Progenitor cell of endocrine pancreas (in vitro differentiated cells): Measurements from ENCODE around the gene TAF11. TPM values are rescaled to one million over a fixed set of nuclear protein-coding genes. Genes with fewer than 3 reads are reported as not detected.
"Not testable (repeated sequence)": the region's sequence is repeated elsewhere in the genome, so short reads cannot be mapped to it uniquely, and the experiment has no call there.

Experiments
- DNase-seq: peaks from one replicate; pipeline ENCODE4 v3.0.0; 2021; ENCODE audit warnings: low spot score; ENCODE audit not compliant: unreplicated experiment
- H3K27ac Mint-ChIP-seq: 2 replicates; pipeline ENCODE4 v1.8.0; 2021; ENCODE audit warnings: mild to moderate bottlenecking, moderate library complexity, mixed read lengths
- H3K27me3 Mint-ChIP-seq: 2 replicates; pipeline ENCODE4 v1.8.0; 2021; ENCODE audit warnings: mixed read lengths
- H3K36me3 Mint-ChIP-seq: 2 replicates; pipeline ENCODE4 v1.8.0; 2022; ENCODE audit warnings: mixed read lengths; ENCODE audit not compliant: insufficient read depth
- H3K4me1 Mint-ChIP-seq: 2 replicates; pipeline ENCODE4 v1.8.0; 2021; ENCODE audit warnings: low read depth, mixed read lengths
- H3K4me3 Mint-ChIP-seq: 2 replicates; pipeline ENCODE4 v1.8.0; 2021; ENCODE audit warnings: low read depth, mild to moderate bottlenecking, moderate library complexity, mixed read lengths
- H3K9me3 Mint-ChIP-seq: 2 replicates; pipeline ENCODE4 v1.8.0; 2021; ENCODE audit warnings: low read depth, mixed read lengths
- total RNA-seq: library from RNA; stranded (reverse); gene quantifications from 2 replicates; pipeline ENCODE4 v1.2.1, GENCODE V29; 2021
- TF ChIP-seq, protein P1 (sequence below): fragments of 200-600 bp; sonication (generic); IDR thresholded peaks from one replicate; pipeline ENCODE4 v1.5.0; 2021; ENCODE audit warnings: antibody characterized with exemption, mild to moderate bottlenecking; ENCODE audit not compliant: unreplicated experiment

Gene TAF11
- total RNA-seq, 1 donor from 2014 or later, result 37.4 TPM

DNA sequence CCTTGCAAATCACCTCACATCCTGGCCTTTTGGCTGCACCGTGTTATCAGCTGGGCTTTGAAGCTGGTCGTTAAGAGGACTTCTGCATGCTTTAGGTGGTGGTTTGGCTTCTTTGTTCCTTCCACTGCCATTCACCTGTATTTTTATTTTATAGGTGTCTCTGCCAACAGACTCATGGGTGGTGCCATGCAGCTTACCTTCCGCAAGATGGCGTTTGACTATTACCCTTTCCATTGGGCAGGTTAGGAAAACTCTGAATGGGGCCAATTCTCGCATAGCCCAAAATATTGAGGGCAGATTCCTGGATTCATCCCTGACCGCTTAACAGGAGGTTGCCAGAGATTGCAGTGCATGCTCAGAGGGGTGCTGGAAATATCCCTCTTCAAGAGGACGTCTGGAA lies 32.4 kb downstream of the TAF11 start:
- Mint-ChIP-seq H3K4me3 (no peak overlapping the region), H3K4me1 (no peaks in the 10 kb centered on the region), H3K9me3 (no peaks in the 10 kb centered on the region), H3K27ac (no peak overlapping the region), H3K36me3 (peaks cover 29% of the 10 kb centered on the region), H3K27me3 (no peaks in the 10 kb centered on the region)
- DNase-seq, result no peak
- TF ChIP-seq, protein P1, sequence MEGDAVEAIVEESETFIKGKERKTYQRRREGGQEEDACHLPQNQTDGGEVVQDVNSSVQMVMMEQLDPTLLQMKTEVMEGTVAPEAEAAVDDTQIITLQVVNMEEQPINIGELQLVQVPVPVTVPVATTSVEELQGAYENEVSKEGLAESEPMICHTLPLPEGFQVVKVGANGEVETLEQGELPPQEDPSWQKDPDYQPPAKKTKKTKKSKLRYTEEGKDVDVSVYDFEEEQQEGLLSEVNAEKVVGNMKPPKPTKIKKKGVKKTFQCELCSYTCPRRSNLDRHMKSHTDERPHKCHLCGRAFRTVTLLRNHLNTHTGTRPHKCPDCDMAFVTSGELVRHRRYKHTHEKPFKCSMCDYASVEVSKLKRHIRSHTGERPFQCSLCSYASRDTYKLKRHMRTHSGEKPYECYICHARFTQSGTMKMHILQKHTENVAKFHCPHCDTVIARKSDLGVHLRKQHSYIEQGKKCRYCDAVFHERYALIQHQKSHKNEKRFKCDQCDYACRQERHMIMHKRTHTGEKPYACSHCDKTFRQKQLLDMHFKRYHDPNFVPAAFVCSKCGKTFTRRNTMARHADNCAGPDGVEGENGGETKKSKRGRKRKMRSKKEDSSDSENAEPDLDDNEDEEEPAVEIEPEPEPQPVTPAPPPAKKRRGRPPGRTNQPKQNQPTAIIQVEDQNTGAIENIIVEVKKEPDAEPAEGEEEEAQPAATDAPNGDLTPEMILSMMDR, result peak; percentile 19

DNA sequence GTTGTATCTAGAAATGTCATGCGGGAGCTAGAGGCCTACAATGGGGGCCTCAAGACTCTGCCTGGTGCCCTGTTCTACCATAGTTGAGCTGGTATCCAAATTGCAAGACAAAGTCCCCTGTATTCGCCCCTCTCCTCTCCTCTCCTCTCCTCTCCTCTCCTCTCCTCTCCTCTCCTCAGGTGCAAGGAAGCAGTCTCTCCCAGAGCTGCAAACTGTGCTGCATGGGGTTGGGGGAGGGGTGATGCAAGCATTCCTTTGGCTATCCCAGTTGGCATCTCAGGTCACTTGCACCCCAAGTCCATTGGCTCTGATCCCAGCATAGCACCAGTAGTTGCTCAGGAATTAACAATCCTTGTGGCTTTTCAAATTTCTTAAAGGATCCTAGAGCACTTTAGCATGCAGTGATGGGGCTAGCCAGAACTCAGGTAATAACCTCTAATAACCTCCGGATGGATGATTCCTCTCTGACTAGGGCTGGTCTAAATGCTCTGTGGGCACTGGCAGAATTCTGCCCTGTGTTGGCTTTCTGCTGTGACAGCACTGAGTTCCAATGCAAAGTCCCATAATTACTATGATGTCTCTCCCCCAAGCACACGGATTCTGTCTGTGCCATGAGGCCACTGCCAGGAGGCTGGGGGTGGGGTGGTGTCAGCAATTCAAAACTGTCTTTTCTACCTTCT lies 35.3 kb downstream of the TAF11 start:
- H3K27me3 Mint-ChIP-seq, result no peaks in the 10 kb centered on the region
- no peaks in the 10 kb centered on the region for H3K9me3 Mint-ChIP-seq
- TF ChIP-seq, protein P1, result no peak
- no peak overlapping the region for H3K4me3 Mint-ChIP-seq
- peak overlapping the region; percentile 24 for H3K27ac Mint-ChIP-seq
- no peaks in the 10 kb centered on the region for H3K4me1 Mint-ChIP-seq
- no peak for DNase-seq
- H3K36me3 Mint-ChIP-seq, result peaks cover 24% of the 10 kb centered on the region

DNA sequence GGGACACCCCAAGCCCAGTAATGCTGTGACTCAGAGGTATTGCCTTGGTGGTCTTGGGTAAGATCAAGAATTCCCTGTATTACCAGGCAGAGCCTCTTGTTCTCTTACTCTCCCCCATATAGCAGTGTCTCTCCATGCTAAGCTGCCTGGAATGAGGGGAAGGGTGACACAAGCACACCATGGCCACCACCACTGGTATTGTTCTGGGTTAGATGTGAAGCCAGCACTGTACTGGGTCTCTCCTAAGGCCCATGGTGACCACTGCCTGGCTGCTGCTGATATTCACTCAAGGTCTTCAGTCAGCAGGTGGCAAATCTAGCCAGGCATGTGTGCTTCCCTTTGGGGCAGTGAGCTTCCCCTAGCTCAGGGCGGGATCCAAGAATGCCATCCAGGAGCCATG lies 36.5 kb downstream of the TAF11 start:
- TF ChIP-seq, protein P1, result no peak
- Mint-ChIP-seq H3K27ac (no peak overlapping the region), H3K9me3 (no peaks in the 10 kb centered on the region), H3K4me3 (no peak overlapping the region), H3K4me1 (no peaks in the 10 kb centered on the region), H3K36me3 (peaks cover 19% of the 10 kb centered on the region), H3K27me3 (no peaks in the 10 kb centered on the region)
- DNase-seq, result no peak

DNA sequence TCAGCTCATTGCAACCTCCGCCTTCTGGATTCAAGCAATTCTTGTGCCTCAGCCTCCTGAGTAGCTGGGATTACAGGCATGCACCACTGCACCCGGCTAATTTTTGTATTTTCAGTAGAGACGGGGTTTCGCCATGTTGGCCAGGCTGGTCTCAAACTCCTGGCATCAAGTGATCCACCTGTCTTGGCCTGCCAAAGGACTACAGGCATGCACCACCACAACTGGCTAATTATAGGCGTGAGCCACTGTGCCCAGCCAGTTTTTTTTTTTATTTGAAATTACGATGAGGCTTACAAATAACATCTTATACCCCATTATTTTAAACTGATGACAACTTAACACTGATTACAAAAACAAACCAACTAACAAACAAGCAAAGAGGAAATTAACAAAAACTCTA lies 38.8 kb downstream of the TAF11 start:
- not testable (repeated sequence) for DNase-seq, H3K4me1 Mint-ChIP-seq, H3K9me3 Mint-ChIP-seq, H3K4me3 Mint-ChIP-seq, H3K27me3 Mint-ChIP-seq, H3K27ac Mint-ChIP-seq
- H3K36me3 Mint-ChIP-seq, result peaks cover 18% of the 10 kb centered on the region

DNA sequence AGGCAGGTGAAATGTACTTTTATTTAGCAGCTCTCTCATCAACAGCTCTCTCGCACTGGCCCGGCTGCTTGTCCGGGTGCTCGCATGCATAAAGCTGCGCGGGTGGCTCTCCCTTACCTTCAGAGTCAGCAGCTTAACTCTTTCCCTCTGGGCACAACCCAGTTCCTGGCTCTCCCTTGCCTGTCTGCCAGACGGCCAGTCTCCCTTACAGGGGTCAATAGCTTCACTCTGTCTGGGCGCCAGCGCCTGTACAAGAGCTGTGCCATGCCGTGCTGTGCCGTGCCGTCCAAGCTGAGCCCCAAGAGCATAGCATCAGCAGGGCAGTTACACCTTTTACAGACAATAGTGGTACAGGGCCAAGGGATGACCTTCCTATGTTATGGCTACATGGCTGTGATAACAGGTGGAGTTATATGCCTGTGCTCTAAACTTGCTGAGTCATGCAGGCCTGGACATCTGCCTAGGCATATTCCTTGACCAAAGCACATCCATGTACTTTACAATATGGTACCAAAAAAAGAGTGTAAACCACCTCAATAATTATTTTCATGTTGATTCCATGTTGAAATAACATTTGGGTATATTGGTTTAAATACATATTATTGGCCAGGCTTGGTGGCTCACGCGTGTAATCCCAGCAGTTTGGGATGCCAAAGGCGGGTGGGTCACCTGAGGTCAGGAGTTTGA lies 48.0 kb downstream of the TAF11 start:
- no peak overlapping the region for H3K27ac Mint-ChIP-seq
- H3K27me3 Mint-ChIP-seq, result no peaks in the 10 kb centered on the region
- H3K36me3 Mint-ChIP-seq, result peaks cover 12% of the 10 kb centered on the region
- H3K4me1 Mint-ChIP-seq, result no peaks in the 10 kb centered on the region
- H3K9me3 Mint-ChIP-seq, result no peaks in the 10 kb centered on the region
- H3K4me3 Mint-ChIP-seq, result no peak overlapping the region
- TF ChIP-seq, protein P1, result no peak
- DNase-seq, result no peak

DNA sequence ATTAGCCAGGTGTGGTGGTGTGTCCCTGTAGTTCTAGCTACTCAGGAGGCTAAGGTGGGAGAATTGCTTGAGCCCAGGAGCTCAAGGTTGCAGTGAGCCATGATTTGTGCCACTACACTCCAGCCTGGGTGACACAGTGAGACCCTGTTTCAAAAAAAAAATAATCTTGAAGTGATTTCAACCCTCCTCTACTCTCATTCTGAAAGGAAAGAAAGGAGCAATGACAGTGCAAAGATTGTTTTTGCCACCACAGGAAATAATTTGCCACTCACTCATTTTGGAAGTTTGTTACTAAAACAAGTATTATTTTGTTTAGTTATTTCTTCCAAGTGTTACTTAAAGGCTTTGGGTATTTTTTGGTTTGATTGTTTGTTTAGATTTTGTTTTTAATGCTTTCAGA lies 50.3 kb downstream of the TAF11 start:
- peaks cover 16% of the 10 kb centered on the region for H3K36me3 Mint-ChIP-seq
- no peaks in the 10 kb centered on the region for H3K27me3 Mint-ChIP-seq
- H3K9me3 Mint-ChIP-seq, result no peaks in the 10 kb centered on the region
- no peaks in the 10 kb centered on the region for H3K4me1 Mint-ChIP-seq
- DNase-seq, result no peak
- no peak overlapping the region for H3K4me3 Mint-ChIP-seq
- H3K27ac Mint-ChIP-seq, result no peak overlapping the region
- TF ChIP-seq, protein P1, result no peak
